Measurements from ENCODE around the gene SETD7.
A peak's percentile ranks its signal among the peaks of the same experiment; 100 is the strongest.

Gene SETD7

DNA sequence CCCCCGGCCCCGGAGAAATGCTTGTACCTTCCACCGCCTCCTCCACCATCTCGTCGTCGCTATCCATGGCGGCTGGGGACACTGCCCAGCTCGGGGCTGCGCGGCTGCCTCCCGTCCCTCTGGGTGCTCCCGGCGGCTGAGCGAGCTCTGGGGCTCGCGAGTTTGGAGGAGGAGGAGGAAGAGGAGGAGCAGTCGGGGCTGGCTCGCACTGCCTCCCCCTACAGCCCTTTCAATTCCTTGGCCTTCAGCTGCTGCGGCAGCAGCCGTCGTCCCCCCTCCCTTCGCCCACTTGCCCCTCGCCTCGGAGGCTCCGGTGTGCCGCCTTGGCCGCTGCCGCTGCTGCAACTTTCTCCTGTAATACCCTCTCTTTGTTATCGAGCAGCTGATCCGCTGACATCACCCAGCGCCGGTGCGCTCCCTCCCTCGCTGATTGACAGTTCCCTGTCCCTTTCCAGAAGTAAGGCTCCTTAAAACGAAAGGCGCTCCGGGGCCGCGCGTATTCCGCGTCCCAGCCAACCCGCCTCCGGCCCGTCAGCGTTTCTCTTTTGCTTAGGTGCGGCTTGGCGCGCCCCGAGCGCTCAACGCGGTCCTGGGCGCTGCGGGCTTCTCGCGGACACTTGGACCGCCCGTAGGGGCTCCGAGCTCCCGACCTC lies at the start of gene SETD7:
TSS of gene SETD7 (minus strand) at position 149 of the 653 bp plus-strand sequence. CDS start at position 67, 82 bp downstream.
- DNase-seq = peak in 1 of 2 experiments; percentile 7

DNA sequence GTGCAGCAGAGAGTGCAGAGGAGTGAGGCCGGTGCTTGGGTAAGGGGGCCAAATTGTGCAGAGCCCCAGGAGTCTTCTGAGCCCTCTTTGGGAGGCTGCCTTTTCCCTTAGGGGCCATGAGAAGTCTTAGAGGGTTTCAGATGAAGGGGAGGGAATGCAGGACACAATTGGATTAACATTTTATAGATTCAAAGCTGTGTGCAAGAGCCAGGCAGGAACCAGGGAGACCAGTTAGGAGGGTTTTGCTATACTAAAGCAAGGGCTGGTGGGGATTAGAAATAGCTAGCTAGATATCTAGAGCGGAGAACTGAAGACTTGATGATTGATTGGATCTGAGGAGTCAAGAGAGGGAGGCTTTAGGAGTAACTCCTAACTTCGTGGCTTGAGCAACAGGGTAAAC lies 49.5 kb upstream of the SETD7 start:
- no peak for DNase-seq

DNA sequence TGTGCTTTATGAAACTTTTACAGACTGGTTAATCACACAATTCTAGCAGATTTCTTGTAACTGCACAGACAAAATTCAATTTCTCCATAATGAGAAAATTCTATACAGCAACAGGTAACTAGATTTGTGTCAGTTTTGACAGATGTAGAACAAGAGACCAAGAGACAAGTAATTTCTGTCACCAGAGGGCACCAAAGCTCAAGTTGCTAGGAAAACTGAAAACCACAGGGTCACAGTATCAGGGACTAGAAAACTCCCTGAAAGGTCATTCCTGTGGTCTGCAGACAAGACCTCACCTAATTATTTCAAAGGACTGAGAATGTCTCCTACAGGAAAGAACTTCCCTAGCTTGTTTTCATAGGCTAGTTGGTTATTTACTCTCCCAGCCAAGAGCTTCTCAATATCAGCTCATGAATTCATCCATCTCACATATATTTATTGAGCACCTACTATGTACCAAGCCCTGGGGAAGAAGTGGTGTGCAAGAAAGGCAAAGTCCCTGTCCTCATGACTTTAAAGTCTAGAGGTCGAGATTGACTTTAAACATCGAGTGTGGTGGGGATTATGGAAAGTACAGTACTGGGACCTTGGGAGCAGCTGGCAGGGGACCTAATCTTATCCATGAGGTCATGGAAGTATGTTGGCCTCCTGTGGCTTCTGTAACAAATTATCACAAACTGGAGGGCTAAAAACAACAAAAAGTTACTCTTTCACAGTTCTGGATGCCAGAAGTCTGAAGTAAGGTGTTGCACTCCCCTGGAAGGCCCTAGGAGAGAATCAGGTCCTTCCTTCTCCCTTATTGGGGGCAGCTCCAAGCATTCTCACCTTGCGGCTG lies 47.8 kb upstream of the SETD7 start:
- no peak for DNase-seq

DNA sequence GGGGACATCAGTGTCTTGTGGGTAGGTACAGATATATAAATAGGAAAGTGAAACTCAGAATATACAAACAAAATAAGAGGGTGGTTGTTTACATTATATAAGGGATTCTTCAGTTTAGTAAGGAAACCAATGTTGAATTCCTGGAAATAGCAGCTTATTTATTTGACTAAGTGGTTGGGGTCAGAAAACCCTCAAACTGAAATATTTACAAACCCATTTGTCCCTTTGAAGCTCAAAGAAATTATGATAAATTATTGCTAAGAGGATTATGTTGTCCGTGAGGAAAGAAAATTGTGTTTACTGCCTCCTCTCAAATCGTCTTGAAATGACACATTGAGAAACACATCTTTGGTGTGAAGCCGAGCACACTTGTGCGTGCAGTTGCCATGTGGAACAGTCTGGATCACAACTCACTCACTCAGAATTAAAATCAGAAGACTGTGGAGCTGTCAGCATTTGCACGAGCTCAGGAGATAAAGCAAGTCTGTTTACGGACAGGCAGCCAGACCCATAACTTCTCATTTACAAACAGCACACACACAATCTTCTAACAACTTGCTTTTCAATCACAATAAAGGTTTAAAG lies 46.8 kb upstream of the SETD7 start:
- no peak for DNase-seq

DNA sequence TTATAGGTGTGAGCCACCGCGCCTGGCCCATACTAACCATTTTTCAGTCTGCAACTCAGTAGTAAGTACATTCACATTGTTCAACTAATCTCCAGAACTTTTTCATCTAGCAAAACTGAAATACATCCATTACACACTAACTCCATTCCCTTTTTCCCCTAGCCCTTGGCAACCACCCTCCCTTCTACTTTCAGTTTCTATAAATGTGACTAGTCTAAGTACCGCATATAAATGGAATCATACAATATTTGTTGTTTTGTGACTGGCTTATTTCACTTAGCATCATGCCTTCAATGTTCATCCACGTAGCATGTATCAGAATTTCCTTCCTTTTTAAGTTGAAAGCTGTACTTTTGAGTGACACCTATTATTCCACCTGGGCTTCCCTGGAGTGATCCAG lies 44.6 kb upstream of the SETD7 start:
- no peak for DNase-seq

DNA sequence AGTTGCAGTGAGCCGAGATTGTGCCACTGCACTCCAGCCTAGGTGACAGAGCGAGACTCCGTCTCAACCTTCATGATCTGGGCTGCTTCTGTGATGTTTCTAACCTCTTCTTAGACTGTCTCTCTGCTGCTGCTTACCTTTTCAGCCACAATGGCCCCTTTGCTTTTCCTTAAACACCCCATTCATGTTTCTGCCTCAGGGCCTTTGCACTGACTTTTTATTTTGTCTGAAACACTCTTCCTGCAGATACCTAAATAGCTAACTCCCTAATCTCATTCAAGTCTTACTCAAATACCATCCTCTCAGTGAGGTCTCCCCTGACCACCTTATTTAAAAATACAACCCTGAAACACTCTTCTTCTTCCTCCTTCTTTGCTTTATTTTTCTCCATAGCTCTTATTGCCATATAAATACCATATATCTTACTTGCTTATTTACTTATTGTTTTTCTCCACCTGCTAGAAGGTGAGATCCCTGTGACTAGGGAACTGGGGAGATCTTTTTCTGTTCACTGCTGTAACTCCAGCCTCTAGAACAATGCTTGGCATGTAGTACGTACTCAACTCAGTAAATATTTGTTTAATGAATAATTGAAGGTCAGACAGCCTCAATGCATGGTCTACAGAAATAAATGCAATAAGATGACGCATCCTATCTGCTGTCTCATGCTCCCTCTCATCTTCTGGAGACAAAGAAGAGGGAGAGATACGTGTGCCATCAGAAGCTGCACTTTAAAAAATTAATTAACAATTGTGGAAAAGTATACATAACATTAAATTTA lies 43.8 kb upstream of the SETD7 start:
- DNase-seq = no peak

DNA sequence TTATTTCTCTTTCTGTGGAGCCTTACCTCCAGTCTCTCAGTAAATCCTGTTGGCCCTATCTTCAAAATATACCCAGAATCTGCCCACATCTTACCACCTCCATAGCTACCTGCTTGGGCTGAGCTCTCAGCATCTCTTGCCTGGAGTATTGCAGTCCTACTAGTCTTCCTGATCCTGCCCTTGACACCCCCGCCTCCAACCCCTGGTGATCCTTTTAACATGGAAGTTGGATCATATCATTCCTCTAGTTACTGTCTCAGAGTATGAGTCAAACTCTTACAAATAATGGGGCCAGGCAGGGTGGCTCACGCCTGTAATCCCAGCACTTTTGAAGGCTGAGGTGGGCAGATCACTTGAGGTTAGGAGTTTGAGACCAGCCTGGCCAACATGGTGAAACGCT lies 43.1 kb upstream of the SETD7 start:
- DNase-seq = no peak

DNA sequence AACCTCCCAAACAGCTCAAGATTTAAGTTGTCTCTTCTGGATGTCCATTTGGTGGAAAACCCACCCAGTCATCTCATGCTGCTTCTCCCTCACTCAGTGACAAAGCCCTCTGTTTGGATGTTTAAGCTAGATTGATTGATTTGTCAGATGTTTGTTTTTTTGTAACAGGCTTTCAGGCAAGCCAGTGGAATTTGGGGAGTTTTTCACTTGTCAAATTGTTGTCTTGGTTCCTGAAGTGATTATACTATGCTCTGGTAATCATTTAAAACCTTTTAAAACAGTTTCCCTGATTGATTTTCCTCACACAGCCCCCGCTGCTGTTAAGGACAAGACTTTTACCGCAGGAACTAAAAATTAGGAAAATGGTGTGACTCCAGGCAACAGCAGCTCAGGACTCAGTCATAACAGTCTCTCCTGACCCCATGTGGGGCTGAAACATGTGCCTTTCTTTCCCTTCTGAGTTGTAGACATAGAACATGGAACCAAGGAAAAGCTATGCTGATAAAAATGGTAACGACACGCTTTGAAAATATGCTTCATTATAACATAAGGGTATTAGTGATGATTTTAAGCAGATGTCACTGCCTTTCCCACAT lies 40.8 kb upstream of the SETD7 start:
- no peak for DNase-seq

DNA sequence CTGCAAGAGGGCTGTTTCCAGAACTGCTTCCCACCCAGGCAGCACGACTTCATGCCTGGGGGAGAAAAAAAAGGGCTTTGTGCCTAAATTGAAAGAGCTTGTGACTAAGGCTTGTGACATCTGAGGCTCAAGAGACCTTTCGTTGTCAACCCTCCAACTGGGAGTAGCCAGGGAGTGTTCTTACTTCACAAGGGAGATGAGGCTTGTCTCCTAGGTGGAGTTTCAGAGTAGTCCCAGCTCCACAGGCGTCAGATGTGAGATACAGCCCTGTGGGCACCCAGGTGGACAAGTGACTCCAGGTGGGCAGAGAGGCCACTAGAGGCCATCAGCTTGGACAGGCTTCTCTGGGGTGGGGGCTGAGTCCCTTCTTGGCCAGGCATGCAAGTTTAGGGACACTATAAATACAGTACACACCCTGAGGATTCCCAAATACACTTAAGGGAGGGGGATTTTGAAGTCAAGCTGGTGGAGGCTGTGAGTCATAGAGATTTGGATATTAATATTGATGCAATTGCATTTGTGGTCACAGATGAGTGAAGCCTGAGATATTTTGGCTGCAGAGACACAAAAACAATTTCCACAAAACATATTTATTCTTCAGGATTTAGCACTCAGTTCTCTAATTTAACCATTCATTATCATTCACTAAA lies 40.1 kb upstream of the SETD7 start:
- DNase-seq = no peak

DNA sequence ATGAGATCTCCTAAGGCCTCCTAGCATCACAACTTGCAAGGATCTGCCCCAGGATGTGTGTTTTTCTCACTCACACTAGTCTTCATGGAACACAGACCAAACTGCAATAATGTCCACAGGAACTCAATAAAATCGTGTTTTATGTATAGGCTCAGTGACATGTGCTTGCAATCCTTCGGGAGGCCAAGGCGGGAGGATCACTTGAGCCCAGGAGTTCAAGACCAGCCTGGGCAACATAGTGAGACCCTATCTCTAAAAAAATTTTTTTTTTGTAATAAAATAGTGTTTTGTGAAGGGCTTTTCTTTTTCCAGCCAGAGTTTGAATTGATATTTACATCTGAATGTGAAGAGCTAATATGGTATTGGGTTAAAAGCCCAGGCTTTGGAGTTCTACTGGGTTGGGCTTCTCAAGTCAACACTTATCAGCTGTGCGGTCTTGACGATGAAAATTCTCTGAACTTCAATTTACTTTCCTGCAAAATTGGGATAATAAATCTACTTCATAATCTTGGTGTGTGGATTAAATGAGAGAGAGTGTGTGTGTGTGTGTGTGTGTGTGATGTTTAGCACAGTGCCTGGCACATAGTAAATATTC lies 38.7 kb upstream of the SETD7 start:
- no peak for DNase-seq

DNA sequence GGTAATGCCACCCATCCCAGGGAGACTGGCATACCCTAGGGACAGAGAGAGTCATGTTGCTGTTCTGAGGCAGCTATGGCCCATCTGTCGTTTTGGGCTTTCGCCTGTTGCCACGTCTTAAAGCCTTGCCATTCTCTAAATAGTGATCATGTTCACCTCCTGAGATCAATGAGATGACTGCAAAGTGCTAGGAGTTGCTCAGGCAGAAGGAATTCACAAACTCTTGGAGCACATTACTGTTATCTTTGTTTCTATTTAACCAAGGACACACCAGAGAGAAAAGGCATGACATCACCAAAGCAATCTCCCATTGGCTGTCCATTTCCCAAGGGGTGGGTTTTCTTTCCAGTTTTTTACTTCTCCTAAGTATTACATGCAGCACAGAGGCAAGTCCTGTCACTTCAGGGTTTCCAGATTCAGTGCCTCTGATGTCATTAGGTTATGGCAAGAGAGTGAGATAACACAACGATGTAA lies 37.1 kb upstream of the SETD7 start:
- no peak for DNase-seq

DNA sequence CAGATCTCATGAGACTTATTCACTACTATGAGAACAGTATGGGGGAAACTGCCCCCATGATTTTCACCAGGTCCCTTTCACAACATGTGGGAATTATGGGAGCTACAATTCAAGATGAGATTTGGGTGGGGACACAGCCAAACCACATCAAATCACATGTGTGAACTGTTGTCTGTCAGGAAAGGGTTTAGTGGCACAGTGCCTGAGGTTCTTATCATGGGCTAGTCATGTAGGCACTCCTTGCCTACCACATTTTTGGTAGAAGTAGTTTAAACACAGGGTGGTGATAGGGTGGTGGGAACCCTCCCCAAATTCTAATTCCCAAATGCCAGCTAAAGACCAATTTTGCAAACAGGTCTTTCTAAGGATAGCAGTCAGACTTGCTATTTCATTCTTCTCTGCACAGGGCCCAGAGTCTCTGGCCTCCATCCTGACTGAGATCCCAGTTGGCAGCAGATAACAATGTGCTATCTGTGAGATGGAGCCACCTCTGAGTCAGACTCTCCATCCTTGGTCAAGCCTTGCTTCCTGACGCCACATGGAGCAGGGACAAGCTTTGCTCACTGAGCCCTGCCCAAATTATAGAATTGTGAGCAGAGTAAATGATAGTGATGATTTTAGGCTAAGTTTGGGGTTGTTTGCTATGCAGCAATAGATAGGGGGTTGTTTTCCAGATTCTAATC lies 33.5 kb upstream of the SETD7 start:
- no peak for DNase-seq

DNA sequence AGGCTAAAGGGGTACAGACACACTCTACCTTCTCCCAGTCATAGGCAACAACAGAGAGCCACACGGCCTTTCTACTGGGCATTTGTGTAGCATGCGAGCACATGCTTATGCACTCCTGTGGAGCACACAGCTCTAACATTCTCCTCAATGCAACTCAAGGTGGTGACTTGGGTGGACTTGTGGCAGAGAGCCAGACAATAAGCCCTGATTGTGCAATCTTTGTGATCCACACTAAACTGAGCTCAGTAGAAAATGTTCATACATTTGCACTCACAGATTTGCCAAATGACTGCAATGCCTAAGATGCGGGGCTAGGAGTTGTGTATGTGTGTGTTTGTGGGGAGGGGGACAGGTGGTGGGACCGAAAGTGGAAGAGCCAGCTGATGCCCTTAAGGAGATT lies 31.4 kb upstream of the SETD7 start:
- no peak for DNase-seq

DNA sequence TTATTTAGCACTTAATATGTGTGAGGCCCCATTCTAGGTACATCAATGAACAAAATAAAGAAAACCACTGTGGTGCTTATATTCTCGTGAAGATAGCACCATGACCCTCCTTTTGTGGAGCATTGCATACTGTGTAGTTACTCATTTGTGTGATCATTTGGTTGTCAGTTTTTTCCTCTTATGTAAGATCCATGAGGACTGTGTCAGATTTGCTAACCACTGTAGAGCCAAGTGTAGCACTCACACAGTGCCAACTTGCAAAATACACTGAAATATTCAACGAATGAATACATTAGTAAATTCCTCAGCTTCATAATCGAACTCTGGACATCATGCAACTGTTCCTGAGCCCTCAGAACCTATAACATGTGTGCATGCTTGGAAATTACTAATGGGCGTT lies 29.5 kb upstream of the SETD7 start:
- DNase-seq = no peak

DNA sequence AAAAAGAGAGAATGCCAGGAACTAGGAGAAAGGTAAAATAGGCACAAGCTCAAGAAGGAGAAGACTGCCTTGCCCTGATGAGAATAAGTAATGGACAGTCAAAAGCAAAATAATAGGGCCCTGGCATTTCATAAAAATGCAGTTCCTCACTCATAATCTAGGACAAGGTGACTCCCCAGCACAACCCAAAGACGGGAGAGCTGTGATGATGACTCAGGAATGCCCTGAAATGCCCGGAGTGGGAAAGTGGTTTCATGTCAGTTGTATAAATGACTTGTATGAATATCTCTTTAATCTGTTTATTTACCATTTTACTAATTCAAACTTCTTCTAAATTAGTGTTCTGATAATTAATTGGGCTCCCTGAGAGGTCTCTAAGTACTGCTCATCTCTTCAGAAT lies 28.8 kb upstream of the SETD7 start:
- no peak for DNase-seq

DNA sequence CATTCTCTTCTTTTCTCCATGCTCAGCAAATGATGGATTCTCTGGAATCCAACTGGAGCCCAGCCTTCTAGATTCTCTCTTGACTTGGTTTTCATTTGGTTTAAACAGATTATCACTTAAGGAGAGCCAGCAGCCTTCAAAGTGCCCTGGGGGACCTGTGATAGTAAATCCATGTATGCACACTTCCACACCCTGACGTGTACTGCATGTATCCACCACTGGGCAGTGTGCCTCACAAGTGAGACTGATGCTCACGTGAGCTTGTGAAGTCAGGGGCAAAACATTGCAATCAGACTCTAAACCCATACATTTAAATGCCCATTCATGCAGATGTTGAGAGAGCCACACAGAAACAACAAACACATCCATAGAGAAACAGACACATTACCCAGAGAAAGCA lies 28.0 kb upstream of the SETD7 start:
- no peak for DNase-seq

DNA sequence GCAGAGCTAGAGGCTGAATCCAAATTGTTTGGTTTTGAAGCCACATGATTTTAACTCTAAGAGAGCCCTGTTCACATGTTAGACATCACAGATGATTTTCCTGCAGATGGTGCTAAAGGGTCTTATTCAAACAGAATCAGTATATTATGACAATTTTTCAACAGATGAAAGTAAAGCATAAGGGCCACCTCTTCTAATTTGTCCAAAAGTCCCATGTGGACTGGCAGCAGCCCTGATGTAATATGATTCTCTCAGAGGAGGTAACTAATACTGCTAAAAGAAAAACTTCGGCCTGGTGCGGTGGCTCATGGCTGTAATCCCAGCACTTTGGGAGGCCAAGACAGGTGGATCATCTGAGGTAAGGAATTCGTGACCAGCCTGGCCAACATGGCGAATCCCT lies 26.0 kb upstream of the SETD7 start:
- DNase-seq = no peak

DNA sequence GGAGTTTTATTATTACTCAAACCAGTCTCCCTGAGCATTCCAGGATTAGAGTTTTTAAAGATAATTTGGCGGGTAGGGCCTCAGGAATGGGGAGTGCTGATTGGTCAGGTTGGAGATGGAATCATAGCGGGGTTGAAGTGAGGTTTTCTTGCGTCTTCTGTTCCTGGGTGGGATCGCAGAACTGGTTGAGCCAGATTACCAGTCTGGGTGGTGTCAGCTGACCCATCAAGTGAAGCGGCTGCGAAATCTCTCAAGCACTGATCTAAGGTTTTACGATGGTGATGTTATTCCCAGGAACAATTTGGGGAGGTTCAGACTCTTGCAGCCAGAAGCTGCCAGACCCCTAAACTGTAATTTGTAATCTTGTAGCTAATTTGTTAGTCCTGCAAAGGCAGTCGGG lies 25.1 kb upstream of the SETD7 start:
- DNase-seq = no peak

DNA sequence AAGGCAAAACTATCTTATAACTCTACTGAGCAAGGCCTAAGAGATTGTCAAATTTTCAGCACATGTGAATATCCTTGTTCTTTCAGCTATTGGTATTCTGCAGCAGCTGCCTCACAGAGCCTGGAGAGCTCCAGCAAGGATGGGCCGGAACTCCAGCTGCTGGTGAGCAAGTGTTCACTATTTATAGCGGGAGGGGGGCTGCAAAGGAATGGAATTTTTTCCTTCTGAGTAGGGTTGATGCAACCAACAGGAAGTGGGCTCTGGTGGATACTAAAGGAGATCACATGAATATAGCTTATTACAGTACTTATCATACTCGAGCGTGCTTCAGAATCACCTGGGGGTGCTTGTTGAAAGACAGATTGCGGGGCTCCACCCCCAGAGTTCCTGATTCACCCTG lies 20.2 kb upstream of the SETD7 start:
- DNase-seq = no peak

DNA sequence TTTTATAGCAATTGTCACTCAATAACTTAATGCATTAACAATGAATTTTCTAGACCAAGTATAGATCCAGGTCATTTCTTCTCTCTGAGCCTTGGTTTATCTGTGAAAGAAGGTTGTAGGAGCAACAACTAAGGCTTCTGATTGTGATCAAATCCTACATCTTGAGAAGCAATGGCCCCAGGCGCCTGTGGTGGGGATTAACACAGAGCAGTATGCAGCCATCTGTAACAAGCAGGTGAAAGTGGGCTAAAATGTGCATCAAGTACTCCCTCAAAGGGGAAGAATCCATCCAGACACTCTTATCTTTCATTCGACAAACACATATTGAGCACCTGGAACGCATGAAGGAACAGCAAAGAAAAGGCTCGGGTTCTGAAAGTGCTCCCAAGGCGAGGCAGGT lies 19.1 kb upstream of the SETD7 start:
- no peak for DNase-seq

DNA sequence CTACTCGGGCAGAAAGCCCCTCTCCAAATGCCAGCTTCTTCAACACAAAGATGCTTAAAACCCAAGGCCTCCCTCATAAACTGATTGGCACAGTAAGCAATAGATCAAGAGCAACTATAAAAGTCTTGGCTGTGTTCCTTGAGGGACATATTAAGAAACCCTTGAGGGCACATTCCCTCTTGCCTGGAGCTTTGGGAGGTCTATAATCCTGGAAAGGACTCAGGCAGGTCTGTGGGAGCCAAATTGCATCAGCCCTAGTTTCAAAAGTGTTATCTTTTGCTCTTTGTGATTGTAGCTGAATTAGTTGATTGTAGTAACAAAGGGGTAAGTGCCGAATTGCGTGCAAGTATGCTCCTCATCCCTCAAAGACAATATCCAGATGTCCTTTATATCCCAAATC lies 18.6 kb upstream of the SETD7 start:
- DNase-seq = no peak

Measured in cerebellar nuclear complex (tissue), 1 donor.